ENCODE measurements around the gene CDH26.

DNA sequence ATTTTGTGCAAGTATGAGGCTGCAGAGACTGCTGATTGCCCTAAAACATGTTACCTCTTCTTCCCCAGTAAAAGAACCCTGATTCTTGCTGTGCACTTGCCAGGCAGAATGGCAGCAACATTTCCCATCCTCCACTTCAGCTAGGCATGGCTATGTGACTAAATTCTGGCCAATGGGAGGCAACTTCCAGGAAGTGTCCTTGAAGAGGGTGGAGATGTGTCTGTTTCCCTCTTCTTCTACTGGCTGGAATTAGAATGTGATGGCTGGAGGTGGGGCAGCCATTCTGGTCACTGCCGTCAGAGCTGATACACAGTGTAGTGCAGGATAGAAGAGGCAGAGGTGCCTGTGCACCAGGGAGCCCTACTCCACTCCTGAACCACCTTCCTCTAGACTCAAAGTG lies 64.6 kb downstream of the CDH26 start:
- TF ChIP-seq, protein P1, sequence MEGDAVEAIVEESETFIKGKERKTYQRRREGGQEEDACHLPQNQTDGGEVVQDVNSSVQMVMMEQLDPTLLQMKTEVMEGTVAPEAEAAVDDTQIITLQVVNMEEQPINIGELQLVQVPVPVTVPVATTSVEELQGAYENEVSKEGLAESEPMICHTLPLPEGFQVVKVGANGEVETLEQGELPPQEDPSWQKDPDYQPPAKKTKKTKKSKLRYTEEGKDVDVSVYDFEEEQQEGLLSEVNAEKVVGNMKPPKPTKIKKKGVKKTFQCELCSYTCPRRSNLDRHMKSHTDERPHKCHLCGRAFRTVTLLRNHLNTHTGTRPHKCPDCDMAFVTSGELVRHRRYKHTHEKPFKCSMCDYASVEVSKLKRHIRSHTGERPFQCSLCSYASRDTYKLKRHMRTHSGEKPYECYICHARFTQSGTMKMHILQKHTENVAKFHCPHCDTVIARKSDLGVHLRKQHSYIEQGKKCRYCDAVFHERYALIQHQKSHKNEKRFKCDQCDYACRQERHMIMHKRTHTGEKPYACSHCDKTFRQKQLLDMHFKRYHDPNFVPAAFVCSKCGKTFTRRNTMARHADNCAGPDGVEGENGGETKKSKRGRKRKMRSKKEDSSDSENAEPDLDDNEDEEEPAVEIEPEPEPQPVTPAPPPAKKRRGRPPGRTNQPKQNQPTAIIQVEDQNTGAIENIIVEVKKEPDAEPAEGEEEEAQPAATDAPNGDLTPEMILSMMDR (IDR thresholded peaks at IDR 0.05): no peak
- TF ChIP-seq EP300 (IDR thresholded peaks at IDR 0.05) (no peak), POLR2A (IDR thresholded peaks at IDR 0.05) (no peak)

Measured in ovary (tissue), 3 donors.